Measurements from ENCODE around the gene SLC4A4.

- TF ChIP-seq CTCF (IDR thresholded peaks at IDR 0.05; ENCODE audit: borderline replicate concordance, extremely low read depth, low read length, poor library complexity, severe bottlenecking) (no peak), EZH2 (IDR thresholded peaks at IDR 0.05; ENCODE audit: borderline replicate concordance, low read depth, low read length, severe bottlenecking) (no peak)
Observed at GRCh38 chr4:71587995-71588394, 249.2 kb downstream of the SLC4A4 start.
